ENCODE measurements around the gene TOM1.

The TOM1 gene

GRCh38 chr22:35307372-35307771 is 7.7 kb downstream of the TOM1 start:
- DNase-seq (ENCODE audit: low read depth) = no peak

DNA sequence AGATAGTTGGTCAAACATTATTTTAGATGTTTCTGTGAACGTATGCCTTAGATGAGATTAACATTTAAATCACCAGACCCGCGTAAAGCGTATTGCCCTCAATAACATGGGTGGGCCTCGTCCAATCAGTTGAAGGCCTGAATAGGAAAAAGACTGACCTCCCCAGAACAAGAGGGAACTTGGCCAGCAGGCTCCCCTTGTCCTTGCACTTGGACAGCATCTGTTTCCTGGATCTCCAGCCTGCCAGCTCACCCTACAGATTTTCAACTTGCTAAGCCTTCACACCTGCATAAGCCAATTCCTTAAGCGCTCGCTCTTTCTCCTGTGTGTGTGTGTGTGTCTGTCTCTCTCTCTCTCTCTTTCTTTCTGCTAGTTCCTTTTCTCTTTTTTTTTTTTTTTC is 8.2 kb downstream of the TOM1 start:
- DNase-seq (ENCODE audit: low read depth) = no peak

DNA sequence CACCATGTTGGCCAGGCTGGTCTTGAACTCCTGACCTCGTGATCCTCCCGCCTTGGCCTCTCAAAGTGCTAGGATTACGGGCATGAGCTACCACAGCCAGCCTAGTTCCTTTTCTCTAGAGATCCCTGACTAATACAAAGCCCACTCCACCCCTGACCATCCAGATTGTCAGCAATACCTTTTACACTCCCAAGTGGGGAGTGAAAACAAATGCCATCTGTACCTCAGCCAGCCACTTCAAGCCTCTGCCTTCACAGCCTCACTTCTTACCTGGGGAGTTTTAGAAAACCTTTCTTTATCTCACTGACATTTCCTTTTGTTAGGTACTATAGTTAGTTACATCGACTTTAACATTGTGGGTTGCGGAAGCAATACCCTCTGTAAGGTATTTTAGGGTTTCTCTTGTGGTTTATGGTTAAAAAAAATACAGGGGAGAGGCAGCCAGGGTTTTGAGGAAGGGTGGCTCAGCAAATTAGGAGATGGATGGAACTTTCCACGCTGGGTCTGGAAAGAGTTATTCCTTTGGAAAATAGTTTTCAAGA is 8.9 kb downstream of the TOM1 start:
- no peak for DNase-seq (ENCODE audit: low read depth)

DNA sequence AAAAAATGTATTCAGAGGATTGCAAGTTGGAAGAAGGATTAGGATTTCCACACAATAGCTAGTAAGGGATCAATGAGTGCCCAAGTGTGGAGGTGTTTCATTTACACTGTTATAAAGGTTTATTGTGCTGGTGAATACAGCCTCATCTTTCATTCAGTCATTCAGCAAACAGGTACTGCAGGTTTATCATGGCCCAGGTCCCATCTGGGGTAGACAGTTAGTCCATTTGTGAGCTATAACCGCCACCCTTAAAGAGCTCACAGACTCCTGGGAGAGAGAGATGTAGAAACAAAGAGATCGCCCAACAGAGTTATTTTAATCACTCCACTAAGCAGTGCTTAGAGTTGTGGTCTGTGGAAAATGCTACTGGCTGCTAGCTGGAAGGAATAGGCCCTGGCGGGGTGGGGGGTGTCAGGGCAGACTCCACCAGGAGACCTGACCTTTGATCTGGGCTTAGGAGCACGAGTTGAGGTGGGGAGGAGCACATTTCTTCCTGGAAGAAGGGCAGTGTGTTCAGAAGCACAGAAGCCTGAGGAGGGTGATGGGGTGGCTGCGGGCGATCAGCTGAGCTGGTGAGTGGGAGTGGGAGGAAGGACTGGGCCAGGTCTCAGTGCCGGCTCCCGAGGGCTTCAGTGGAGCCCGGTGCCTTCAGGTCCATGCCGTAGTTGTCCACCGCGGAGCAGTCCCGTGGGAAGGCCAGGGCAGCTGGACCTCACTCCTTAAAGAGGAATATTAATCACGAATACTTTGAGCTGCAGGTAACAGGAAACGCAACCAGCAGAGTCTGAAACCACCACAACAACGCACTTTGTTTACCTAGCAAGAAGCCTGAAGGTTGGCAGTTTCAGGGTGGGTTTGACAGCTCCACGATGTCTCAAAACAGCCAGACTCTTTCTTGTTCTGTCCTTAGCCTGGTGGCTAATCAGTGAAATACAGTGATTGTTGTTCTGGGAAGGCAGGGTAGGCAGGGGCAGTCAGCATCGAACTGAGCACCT is 11.2 kb downstream of the TOM1 start:
- DNase-seq (ENCODE audit: low read depth) = peak; percentile 72

- no peak for DNase-seq (ENCODE audit: low read depth)
Observed at GRCh38 chr22:35311551-35311999, 11.9 kb downstream of the TOM1 start.

- DNase-seq (ENCODE audit: low read depth) = no peak
Observed at GRCh38 chr22:35312198-35313059, 12.7 kb downstream of the TOM1 start.

DNA sequence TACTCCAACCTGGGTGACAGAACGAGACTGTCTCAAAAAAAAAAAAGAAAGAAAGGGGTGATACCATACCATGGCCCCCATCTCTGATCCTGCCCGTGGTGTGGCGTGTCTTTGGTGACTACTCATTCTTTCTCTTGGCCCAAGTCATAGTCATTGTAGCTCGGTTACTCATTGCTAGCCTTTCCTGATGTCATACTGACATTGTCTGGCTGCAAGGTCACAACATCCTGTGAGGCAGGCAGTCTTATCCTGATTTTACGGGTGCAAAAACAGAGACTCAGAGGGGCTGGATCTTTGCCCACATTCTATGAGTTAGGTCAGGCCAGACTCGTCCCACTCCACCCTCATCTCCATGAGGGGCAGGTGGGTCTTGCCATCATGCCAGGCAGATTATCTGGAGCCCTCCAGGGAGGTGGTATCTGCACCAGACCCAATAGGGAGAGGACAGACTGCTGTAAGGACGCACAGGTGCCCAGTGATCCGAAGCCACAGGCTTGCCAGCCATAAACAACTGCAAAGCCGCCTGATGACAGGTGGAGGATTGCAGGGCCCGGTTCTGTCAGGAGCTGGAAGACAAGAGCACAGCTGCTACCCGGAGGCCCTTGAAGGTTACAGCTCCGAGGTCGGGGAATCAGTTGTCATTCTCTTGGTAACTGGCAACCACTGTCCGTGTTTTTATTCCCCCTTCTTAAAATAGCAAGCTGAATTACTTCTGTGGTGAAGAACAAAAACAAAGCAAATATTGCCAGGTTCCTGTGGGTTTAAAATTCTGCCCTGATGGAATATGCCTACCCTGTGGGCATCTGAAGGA is 13.8 kb downstream of the TOM1 start:
- DNase-seq (ENCODE audit: low read depth) = peak; percentile 69

- DNase-seq (ENCODE audit: low read depth) = no peak
Observed at GRCh38 chr22:35314161-35314942, 14.7 kb downstream of the TOM1 start.

DNA sequence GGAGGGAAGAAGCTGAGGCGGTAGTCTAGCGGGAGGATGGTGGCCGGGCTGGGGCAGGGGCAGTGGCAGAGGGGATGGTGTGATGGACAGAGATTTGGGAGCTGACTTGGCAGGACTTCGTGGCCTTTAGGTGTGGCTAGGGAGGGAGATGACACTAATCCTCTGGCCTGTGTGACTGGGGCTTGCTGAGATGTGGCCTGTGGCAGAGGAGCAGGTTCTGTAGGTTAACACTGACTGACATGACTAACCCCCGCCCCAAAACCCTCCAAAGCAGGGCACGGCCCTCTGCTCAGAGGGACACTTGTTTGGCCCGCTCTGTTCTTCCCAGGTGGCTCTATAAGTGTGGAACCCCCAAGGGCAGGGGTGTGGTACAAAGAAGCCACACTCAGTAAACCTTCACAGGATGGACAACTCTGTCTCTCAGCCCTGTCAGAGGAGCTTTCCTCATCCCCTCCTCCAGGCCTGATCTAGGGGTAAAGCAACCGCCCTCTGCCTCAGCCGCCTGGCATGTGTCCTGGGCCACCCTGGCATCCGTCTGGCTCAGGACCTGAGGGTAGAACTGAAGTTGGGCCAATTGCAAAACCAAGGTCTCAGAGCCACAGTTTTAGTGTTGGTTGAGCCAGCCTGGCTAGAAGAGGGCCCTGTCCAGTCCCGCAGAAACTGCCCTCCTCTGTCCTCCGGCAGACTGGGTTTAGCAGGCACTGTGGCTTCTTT is 15.6 kb downstream of the TOM1 start:
- no peak for DNase-seq (ENCODE audit: low read depth)

GRCh38 chr22:35315855-35316745 is 16.4 kb downstream of the TOM1 start:
- DNase-seq (ENCODE audit: low read depth) = no peak

DNA sequence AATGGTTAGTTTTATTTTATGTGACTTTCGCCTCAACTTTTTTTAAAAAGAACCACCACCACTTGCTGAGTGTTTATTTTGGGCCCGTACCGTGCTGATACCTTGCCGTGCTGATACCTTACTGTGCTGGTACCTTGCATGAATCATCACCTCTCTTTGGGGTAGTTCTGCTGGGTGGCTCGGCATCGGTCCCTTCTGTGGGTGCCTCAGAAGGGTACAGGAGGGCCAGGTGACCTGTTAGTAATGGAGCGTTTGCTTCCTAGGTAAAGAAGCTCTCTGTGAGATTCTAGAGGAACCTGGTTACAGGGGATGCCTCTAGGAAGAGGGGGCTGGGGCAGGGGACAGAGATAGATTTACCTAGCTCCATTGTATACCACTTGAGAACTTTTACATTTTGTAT is 17.1 kb downstream of the TOM1 start:
- DNase-seq (ENCODE audit: low read depth) = no peak

GRCh38 chr22:35317680-35318290 is 18.1 kb downstream of the TOM1 start:
- no peak for DNase-seq (ENCODE audit: low read depth)

- no peak for DNase-seq (ENCODE audit: low read depth)
Observed at GRCh38 chr22:35318346-35319215, 18.9 kb downstream of the TOM1 start.

DNA sequence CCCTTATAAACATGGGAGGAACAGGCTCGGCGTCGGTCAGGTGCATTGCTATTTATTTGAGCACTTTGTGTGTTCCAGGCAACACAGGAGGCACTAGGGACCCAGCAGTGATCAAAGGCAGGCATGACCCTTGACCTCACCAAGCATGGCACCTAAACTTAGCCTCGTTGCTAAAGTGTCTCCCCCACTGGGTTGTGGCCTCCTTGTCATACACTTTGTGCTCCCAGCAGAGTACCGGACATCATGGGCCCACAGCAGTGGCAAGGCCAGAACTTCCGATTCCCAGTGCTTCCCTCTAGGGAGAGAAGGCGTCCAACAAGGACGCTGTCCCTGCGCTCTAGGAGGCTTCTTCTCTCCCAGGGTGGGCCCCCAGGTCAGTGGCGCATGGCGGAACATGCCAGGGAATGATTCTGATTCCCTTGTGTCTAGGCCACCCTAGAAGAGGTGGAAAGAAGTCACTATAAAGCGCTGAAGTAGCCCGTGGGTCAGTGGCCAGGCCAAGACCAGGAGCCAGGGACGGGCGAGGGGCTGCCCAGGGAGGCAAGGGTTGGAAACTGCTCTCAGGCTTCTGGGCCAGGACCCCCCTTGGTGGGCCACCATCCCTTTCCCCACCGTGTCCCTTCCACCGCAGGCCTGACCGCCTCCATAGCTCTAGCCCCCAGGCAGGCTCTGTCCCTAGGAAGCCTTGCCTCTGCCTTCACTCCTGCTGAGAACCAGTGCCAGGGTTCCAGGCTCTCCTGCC is 19.7 kb downstream of the TOM1 start:
- DNase-seq (ENCODE audit: low read depth) = no peak

DNA sequence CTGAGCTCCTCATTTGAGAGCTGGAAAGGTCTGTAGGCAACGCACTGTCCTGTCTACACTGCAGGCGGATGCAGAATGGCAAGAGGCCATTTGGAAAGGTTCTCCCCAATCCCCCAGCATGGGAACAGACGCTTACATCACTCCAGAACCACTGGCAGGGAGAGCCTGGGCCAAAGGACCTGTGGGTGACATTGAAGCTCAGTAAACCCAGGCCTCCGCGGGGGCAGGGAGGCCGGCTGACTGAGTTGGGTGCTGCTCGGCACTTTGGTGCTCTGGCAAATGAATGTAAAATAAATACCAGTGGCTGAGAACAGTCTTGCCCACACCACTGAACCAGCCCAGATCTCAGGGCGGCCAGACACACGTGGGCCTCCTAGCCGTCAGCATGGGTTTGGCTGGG is 22.4 kb downstream of the TOM1 start:
- no peak for DNase-seq (ENCODE audit: low read depth)

DNA sequence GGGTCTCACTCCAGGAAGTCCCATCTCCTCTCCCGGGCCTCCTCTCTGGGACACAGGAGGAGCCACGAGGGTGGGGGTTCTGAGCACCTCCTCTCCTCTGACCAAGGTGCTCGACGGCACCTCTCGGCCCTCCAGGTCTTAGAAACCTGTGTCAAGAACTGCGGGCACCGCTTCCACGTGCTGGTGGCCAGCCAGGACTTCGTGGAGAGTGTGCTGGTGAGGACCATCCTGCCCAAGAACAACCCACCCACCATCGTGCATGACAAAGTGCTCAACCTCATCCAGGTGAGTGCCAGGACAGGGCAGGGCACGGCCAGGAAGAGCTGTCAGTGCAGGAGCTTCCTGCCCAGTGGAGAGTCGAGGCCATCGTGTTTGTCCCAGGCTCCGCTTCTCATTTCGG is 23.2 kb downstream of the TOM1 start:
- DNase-seq (ENCODE audit: low read depth) = no peak

- no peak for DNase-seq (ENCODE audit: low read depth)
Observed at GRCh38 chr22:35323305-35323704, 23.6 kb downstream of the TOM1 start.

Measured in amniotic epithelial cell (primary cell).